CD4-positive, CD25-positive, alpha-beta regulatory T cell (primary cell): ENCODE measurements around the gene SIAE. TPM values are rescaled to one million over a fixed set of nuclear protein-coding genes. Genes with fewer than 3 reads are reported as not detected.
A peak's percentile ranks its signal among the peaks of the same experiment; 100 is the strongest.

Experiments
- ATAC-seq, 2 donors: fragments of 150-1000 bp; cut with Tn5 transposase; one replicate each; pipeline ENCODE4 v1.10.0; 2021; ENCODE audit warnings: low read depth in 2 of 2, moderate number of reproducible peaks in 2 of 2, moderate library complexity in 1 of 2
- DNase-seq, 3 donors: peaks; one replicate each; pipeline versions ENCODE4 v3.0.0 to v3.0.0-alpha.2; 2012 to 2022; ENCODE audit warnings: mixed read lengths in 1 of 3
- H3K27ac ChIP-seq: one replicate; pipeline ENCODE4 v1.7.0; 2013; ENCODE audit warnings: mild to moderate bottlenecking, low read length; ENCODE audit not compliant: insufficient read depth, poor library complexity, severe bottlenecking
- H3K27me3 ChIP-seq: one replicate; pipeline ENCODE4 v1.7.0; 2013; ENCODE audit warnings: low read length; ENCODE audit not compliant: control insufficient read depth, insufficient read depth
- H3K36me3 ChIP-seq: one replicate; pipeline ENCODE4 v1.7.0; 2013; ENCODE audit warnings: mild to moderate bottlenecking, low read length, moderate library complexity; ENCODE audit not compliant: control insufficient read depth, insufficient read depth
- H3K4me1 ChIP-seq: 2 replicates; pipeline ENCODE4 v1.7.0; 2013; ENCODE audit warnings: mild to moderate bottlenecking, low read length; ENCODE audit not compliant: insufficient read depth, control insufficient read depth, poor library complexity, severe bottlenecking
- H3K4me3 ChIP-seq: one replicate; pipeline ENCODE4 v1.7.0; 2013; ENCODE audit warnings: low read depth, mild to moderate bottlenecking, low read length, moderate library complexity
- H3K9me3 ChIP-seq, 2 experiments: 1 replicate in 1 of 2; 2 replicates in 1 of 2; pipeline ENCODE4 v1.7.0; 2013; ENCODE audit warnings: low read length in 2 of 2, mild to moderate bottlenecking in 1 of 2, moderate library complexity in 1 of 2; ENCODE audit not compliant: control insufficient read depth in 2 of 2
- H3K27ac Mint-ChIP-seq, 3 donors: one replicate each; pipeline ENCODE4 v1.8.0; 2020 to 2022; ENCODE audit warnings: mild to moderate bottlenecking in 3 of 3, mixed read lengths in 3 of 3, moderate library complexity in 2 of 3
- H3K27me3 Mint-ChIP-seq: one replicate; pipeline ENCODE4 v1.8.0; 2022; ENCODE audit warnings: mild to moderate bottlenecking, mixed read lengths
- H3K36me3 Mint-ChIP-seq: one replicate; pipeline ENCODE4 v1.8.0; 2020; ENCODE audit warnings: mixed read lengths
- H3K4me1 Mint-ChIP-seq, 4 donors: one replicate each; pipeline ENCODE4 v1.8.0; 2020 to 2022; ENCODE audit warnings: mixed read lengths in 4 of 4, mild to moderate bottlenecking in 1 of 4
- H3K4me3 Mint-ChIP-seq, 4 donors: one replicate each; pipeline ENCODE4 v1.8.0; 2020 to 2022; ENCODE audit warnings: mild to moderate bottlenecking in 4 of 4, mixed read lengths in 4 of 4, moderate library complexity in 3 of 4
- H3K9me3 Mint-ChIP-seq, 7 donors: one replicate each; pipeline ENCODE4 v1.8.0; 2020 to 2022; ENCODE audit warnings: mixed read lengths in 7 of 7, mild to moderate bottlenecking in 3 of 7, moderate library complexity in 2 of 7
- polyA plus RNA-seq, 4 donors: library from polyadenylated mRNA; unstranded; fragments of 300-500 nt; fragmentation: Illumina TruSeq; gene quantifications; one replicate each; pipeline ENCODE4 v1.2.3, GENCODE V29; 2021
- total RNA-seq: library from RNA; stranded (reverse); gene quantifications from one replicate; pipeline ENCODE4 v1.2.3, GENCODE V29; 2022

SIAE gene
- total and polyA plus RNA-seq, 5 donors from 2014 or later = 1.4 to 5.0 (median 2.6) TPM

DNA sequence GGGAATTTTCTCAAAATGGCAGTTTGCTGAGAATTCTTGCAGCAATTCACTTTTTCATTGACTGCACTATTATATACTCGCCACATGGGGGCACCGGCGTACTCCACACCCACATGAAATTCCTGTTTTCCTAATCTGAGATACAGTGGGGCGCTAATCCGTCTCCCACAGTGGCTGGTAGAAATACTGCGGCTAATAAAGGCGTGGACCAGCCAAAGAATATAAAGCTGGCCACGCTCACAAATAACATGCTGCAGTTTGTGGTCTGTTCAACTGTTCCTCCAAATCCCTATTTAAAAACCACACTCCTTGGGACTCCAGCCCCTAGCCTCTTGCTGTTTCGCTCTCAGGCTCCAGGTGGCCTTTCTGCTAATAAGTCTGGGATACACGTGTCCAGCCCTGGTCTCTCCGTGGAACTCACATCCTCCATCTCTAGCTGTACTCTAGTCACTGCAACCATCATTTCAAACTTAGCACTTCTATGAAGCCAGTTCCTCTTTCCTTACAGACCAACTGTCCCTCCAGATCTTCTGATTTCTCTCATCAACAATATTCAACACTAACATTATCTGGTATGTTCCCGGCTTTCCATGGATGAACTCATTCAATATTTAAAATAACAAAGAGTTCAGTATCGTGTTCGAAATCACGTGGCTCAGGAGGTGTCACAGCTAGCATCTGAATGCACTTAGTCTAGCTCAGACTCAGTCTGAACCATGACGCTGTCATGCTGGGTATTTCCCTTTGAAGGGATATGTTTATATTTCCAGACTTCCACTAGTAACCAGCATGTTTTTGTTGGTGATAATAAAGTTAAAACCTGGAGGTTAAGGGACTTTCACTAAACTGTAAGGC, 28.9 kb downstream of the SIAE start:
- DNase-seq (peak; percentile 5 to 34 (median 10)), ATAC-seq (peak; percentile 58 to 64)
- Histone ChIP-seq H3K4me3 (no peak overlapping the region), H3K9me3 (no peaks in the 10 kb centered on the region), H3K27me3 (no peaks in the 10 kb centered on the region), H3K4me1 (no peaks in the 10 kb centered on the region), H3K27ac (no peak overlapping the region), H3K36me3 (no peaks in the 10 kb centered on the region)
- H3K27ac Mint-ChIP-seq = no peak overlapping the region
- H3K27me3 Mint-ChIP-seq = no peaks in the 10 kb centered on the region
- no peak overlapping the region for H3K4me3 Mint-ChIP-seq
- peaks cover 10% of the 10 kb centered on the region for H3K36me3 Mint-ChIP-seq
- no peaks in the 10 kb centered on the region for H3K9me3 Mint-ChIP-seq
- H3K4me1 Mint-ChIP-seq = no peaks in the 10 kb centered on the region

DNA sequence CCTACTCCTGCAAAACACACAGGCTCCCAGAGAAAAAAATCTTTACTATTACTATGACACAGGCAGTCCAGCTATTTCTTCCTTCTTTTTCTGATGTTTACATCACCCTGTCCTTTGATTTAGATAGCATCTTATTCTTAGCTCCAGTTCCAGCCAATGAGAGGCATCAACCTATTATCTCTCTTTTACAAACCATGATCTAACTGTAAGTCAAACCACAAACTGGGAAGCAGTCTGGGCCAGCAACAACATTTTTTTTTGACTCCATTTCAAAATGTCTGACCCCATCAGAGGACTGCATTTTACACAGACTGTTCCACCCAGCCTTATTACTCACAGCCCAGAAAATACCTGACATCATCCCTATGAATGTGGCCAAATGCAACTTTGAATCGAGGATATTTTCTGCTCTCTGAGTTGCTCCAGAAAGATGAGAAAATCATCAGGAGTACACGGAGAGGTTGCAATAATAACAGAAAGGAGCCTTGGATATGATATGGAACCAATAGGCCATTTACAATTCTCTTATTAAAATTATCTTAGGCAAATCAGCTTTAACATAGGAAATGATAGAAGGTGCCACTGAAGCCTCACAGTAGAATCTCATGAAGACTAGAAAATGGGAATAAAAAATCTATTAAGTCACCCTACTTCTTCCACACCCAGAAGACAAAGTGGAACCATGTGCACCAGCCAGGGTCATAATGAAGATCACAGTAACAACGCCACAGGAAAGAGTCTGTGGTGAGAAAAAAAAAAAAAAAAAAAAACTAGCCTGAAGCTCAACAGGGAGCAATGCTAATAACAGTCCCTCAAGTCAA, 29.7 kb downstream of the SIAE start:
- Histone ChIP-seq H3K9me3 (no peaks in the 10 kb centered on the region), H3K36me3 (no peaks in the 10 kb centered on the region), H3K4me1 (no peaks in the 10 kb centered on the region), H3K27ac (no peak overlapping the region), H3K4me3 (no peak overlapping the region), H3K27me3 (no peaks in the 10 kb centered on the region)
- H3K27ac Mint-ChIP-seq = no peak overlapping the region
- no peaks in the 10 kb centered on the region for H3K9me3 Mint-ChIP-seq
- ATAC-seq (no peak), DNase-seq (no peak)
- H3K27me3 Mint-ChIP-seq = no peaks in the 10 kb centered on the region
- H3K4me3 Mint-ChIP-seq = no peak overlapping the region
- H3K4me1 Mint-ChIP-seq = no peaks in the 10 kb centered on the region
- H3K36me3 Mint-ChIP-seq = peaks cover 8% of the 10 kb centered on the region

DNA sequence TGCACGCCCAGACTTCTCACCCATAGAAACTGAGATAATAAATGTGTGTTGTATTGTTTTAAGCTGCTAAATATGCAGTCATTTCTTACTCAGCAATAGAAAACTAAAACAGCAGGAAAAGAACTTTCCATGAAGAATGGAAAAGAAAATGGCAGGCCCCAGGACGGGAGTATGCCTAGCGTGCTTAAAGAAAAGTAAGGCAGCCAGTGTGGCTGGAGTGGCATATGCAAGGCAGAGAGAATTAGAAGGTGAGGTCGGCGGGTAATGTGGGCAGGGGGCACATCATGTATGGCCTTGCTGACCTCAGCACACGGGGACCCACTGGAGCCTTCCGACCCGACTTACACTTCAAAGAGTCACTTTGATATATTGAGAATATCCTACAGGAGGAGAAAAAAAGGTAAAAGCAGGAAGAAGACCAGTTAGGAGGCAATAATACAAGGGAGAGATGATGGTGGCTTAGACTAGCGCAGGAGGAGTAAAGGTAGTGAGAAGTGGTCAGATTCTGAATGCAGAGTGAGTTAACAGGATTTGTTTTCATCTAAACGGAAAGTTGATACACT, 30.4 kb downstream of the SIAE start:
- peaks cover 10% of the 10 kb centered on the region for H3K36me3 Mint-ChIP-seq
- Histone ChIP-seq H3K9me3 (no peaks in the 10 kb centered on the region), H3K4me1 (no peaks in the 10 kb centered on the region), H3K27me3 (no peaks in the 10 kb centered on the region), H3K4me3 (no peak overlapping the region), H3K27ac (no peak overlapping the region), H3K36me3 (peaks cover 3% of the 10 kb centered on the region)
- H3K4me1 Mint-ChIP-seq = no peaks in the 10 kb centered on the region
- no peaks in the 10 kb centered on the region for H3K27me3 Mint-ChIP-seq
- no peaks in the 10 kb centered on the region for H3K9me3 Mint-ChIP-seq
- no peak overlapping the region for H3K4me3 Mint-ChIP-seq
- H3K27ac Mint-ChIP-seq = no peak overlapping the region
- no peak for DNase-seq
- no peak for ATAC-seq

DNA sequence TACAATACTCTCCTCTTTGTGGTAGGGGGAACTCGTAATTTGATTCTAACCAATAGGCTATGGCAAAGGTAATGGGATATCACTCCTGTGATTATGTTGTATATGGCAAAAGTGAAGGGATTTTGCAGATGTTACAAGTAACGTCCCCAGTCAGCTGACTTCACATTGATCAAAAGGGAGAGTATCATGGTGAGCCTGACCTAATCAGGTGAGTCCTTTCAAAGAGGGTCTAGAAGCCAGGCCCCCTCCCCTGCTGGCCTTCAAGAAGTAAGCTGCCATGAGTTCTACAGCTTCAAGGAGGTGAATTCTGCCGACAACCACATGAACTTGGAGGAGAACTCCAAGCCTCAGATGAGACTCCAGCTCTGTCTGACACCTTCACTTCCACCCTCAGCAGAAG, 30.9 kb downstream of the SIAE start:
- H3K27ac Mint-ChIP-seq = no peak overlapping the region

DNA sequence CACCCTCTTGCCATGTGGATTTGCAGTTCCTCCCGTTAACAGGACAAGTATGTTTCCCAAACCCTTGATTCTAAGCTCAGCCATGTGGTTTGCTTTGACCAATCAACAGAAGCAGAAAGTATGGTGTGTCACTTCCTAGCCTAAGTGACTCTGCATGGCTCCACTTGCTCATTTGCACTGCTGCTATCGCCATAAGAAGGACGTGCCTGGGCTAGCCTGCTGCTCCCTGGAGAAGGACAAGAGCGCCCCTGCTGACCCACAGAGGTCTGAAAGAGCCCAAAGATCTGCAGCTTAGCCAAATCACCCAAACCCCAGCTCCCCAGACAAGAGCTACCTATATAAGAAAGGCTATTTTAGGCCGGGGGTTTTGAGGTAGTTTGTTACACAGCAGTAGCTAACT, 32.9 kb downstream of the SIAE start:
- peaks cover 0 to 1% (median 0%) of the 10 kb centered on the region in 7 donors for H3K9me3 Mint-ChIP-seq
- no peaks in the 10 kb centered on the region for H3K27me3 Mint-ChIP-seq
- Histone ChIP-seq H3K27me3 (no peaks in the 10 kb centered on the region), H3K4me1 (no peaks in the 10 kb centered on the region), H3K9me3 (no peaks in the 10 kb centered on the region), H3K4me3 (no peak overlapping the region), H3K36me3 (peaks cover 25% of the 10 kb centered on the region), H3K27ac (no peak overlapping the region)
- H3K36me3 Mint-ChIP-seq = peaks cover 22% of the 10 kb centered on the region
- H3K4me1 Mint-ChIP-seq = no peaks in the 10 kb centered on the region
- peak overlapping the region in 1 of 3 donors; percentile 22 for H3K27ac Mint-ChIP-seq
- no peak for ATAC-seq
- no peak overlapping the region for H3K4me3 Mint-ChIP-seq
- no peak for DNase-seq

More for the DNA sequence above, 30.9 kb downstream of the SIAE start:
- Mint-ChIP-seq H3K27me3 (no peaks in the 10 kb centered on the region), H3K36me3 (peaks cover 10% of the 10 kb centered on the region), H3K4me3 (no peak overlapping the region), H3K4me1 (no peaks in the 10 kb centered on the region), H3K9me3 (no peaks in the 10 kb centered on the region)
- ATAC-seq (no peak), DNase-seq (no peak)
- no peaks in the 10 kb centered on the region for H3K27me3 ChIP-seq
- no peaks in the 10 kb centered on the region for H3K4me1 ChIP-seq
- peaks cover 7% of the 10 kb centered on the region for H3K36me3 ChIP-seq
- H3K27ac ChIP-seq = no peak overlapping the region
- no peaks in the 10 kb centered on the region for H3K9me3 ChIP-seq
- no peak overlapping the region for H3K4me3 ChIP-seq

DNA sequence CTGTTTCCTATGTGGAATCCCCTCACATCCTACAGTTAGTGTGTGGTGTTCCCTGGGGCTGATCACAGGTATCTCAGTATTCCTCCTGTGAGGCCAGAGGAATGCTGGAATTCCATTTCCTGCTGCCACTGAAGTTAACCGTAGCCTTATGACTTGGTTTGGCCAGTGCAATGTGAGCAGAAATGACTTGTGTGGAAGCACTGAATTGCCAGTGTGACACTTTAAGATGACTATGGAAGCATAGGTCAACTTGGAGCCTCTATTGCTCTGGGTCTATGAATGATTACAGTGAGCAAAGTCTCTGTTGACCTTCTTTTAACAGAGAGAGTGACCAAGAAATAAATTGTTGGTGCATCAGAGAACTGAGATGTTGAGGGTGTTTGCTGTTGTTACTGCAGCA, 34.4 kb downstream of the SIAE start:
- Mint-ChIP-seq H3K4me3 (no peak overlapping the region), H3K9me3 (peaks cover 0 to 1% (median 0%) of the 10 kb centered on the region in 7 donors), H3K4me1 (no peaks in the 10 kb centered on the region), H3K27me3 (no peaks in the 10 kb centered on the region), H3K36me3 (peaks cover 26% of the 10 kb centered on the region), H3K27ac (peak overlapping the region in 1 of 3 donors; percentile 64)
- no peak for DNase-seq
- H3K36me3 ChIP-seq = peaks cover 36% of the 10 kb centered on the region
- no peak overlapping the region for H3K4me3 ChIP-seq
- no peaks in the 10 kb centered on the region for H3K9me3 ChIP-seq
- H3K4me1 ChIP-seq = no peaks in the 10 kb centered on the region
- H3K27ac ChIP-seq = no peak overlapping the region
- H3K27me3 ChIP-seq = no peaks in the 10 kb centered on the region
- no peak for ATAC-seq

DNA sequence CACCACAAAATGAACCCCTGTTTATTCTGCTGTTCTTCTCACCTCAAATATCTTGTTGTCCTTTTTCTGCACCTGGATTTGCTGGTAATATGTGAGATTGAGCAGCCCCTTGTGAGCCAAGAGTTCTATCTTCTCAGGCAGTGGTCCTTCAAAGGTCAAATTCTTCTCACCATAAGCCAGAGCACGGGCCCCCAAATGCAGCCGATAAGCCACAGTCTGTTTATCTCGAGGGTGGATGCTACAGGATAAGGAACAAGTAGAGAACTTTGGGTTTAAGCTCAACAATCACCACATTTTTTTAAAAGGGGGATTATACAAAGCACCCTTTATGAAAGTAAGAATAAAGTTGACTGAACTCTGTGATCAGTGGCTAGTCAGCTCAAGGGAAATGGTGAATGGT, 35.0 kb downstream of the SIAE start:
- peaks cover 27% of the 10 kb centered on the region for H3K36me3 Mint-ChIP-seq
- Histone ChIP-seq H3K27ac (no peak overlapping the region), H3K27me3 (no peaks in the 10 kb centered on the region), H3K4me3 (no peak overlapping the region), H3K36me3 (peaks cover 41% of the 10 kb centered on the region), H3K4me1 (no peaks in the 10 kb centered on the region), H3K9me3 (no peaks in the 10 kb centered on the region)
- no peak overlapping the region for H3K4me3 Mint-ChIP-seq
- ATAC-seq = no peak
- DNase-seq = no peak
- H3K27ac Mint-ChIP-seq = peak overlapping the region in 1 of 3 donors; percentile 47
- H3K4me1 Mint-ChIP-seq = no peaks in the 10 kb centered on the region
- H3K9me3 Mint-ChIP-seq = peaks cover 0 to 1% (median 0%) of the 10 kb centered on the region in 7 donors
- H3K27me3 Mint-ChIP-seq = no peaks in the 10 kb centered on the region
